Gastrocnemius medialis (tissue), 4 donors: ENCODE results near the gene AUTS2.

Source experiments
- POLR2A ChIP-seq, 2 donors: fragments of 450-650 bp; IDR thresholded peaks; one replicate each; pipeline ENCODE4 v1.6.1; 2017; ENCODE audit warnings: antibody characterized with exemption in 2 of 2, mild to moderate bottlenecking in 2 of 2, moderate library complexity in 2 of 2
- TF ChIP-seq, protein P1 (sequence below), 5 experiments: fragments of 450-650 bp in 3 of 5; fragments of 200-600 bp in 2 of 5; sonication (generic) in 2 of 5; IDR thresholded peaks in 4 of 5; conservative IDR thresholded peaks in 1 of 5; 1 replicate in 4 of 5; 2 replicates in 1 of 5; pipeline ENCODE4 v1.5.1; 2016 to 2019; ENCODE audit warnings: antibody characterized with exemption in 5 of 5, mild to moderate bottlenecking in 3 of 5, moderate library complexity in 3 of 5

DNA sequence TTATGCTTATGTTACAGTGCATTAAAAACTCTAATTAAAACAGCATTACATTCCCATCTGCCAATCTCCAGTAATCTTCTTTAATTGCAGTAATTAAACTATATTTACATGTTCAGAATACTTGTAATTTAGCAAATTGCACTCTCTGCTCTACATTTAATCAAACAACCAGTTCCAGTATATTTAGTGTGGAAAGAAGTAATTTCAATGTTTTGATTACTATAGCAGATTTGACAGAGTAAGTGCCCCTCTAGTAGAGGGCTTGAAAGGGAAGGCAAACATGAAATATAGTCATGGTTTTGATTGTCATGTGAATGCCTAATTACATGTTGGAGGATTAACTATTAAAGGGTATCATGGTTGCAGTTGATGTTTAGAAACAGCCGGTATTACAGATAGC, 739.7 kb downstream of the AUTS2 start:
- no peak for TF ChIP-seq POLR2A (IDR thresholded peaks at IDR 0.05)
- TF ChIP-seq, protein P1, sequence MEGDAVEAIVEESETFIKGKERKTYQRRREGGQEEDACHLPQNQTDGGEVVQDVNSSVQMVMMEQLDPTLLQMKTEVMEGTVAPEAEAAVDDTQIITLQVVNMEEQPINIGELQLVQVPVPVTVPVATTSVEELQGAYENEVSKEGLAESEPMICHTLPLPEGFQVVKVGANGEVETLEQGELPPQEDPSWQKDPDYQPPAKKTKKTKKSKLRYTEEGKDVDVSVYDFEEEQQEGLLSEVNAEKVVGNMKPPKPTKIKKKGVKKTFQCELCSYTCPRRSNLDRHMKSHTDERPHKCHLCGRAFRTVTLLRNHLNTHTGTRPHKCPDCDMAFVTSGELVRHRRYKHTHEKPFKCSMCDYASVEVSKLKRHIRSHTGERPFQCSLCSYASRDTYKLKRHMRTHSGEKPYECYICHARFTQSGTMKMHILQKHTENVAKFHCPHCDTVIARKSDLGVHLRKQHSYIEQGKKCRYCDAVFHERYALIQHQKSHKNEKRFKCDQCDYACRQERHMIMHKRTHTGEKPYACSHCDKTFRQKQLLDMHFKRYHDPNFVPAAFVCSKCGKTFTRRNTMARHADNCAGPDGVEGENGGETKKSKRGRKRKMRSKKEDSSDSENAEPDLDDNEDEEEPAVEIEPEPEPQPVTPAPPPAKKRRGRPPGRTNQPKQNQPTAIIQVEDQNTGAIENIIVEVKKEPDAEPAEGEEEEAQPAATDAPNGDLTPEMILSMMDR (IDR thresholded peaks at IDR 0.05 in 4 of 5, conservative IDR thresholded peaks at IDR 0.05 in 1 of 5) = no peak
